Putamen (tissue), 1 donor: Measurements from ENCODE around the gene CARS2.
"Not testable (repeated sequence)": the region's sequence is repeated elsewhere in the genome, so short reads cannot be mapped to it uniquely, and the experiment has no call there.

Experiments
- DNase-seq: peaks from one replicate; pipeline ENCODE4 v3.0.0-alpha.2; 2016; ENCODE audit warnings: low spot score

Gene CARS2

GRCh38 chr13:110706570-110707372, 855 bp upstream of the CARS2 start:
- no peak for DNase-seq

- no peak for DNase-seq
Measured at GRCh38 chr13:110705356-110705825, 525 bp downstream of the CARS2 start.

- DNase-seq = no peak
Measured at GRCh38 chr13:110702591-110703526, 3.1 kb downstream of the CARS2 start.

- no peak for DNase-seq
Measured at GRCh38 chr13:110702089-110702488, 3.8 kb downstream of the CARS2 start.

- not testable (repeated sequence) for DNase-seq
Measured at GRCh38 chr13:110701061-110701460, 4.9 kb downstream of the CARS2 start.

GRCh38 chr13:110700641-110701040, 5.3 kb downstream of the CARS2 start:
- DNase-seq = no peak

- DNase-seq = no peak
Measured at GRCh38 chr13:110700186-110700585, 5.7 kb downstream of the CARS2 start.

GRCh38 chr13:110699148-110700145, 6.5 kb downstream of the CARS2 start:
- no peak for DNase-seq

- no peak for DNase-seq
Measured at GRCh38 chr13:110698689-110699088, 7.2 kb downstream of the CARS2 start.

- no peak for DNase-seq
Measured at GRCh38 chr13:110697842-110698241, 8.1 kb downstream of the CARS2 start.

GRCh38 chr13:110696776-110697175, 9.1 kb downstream of the CARS2 start:
- DNase-seq = no peak

- not testable (repeated sequence) for DNase-seq
Measured at GRCh38 chr13:110695774-110696173, 10.1 kb downstream of the CARS2 start.

- no peak for DNase-seq
Measured at GRCh38 chr13:110690516-110690915, 15.4 kb downstream of the CARS2 start.

- no peak for DNase-seq
Measured at GRCh38 chr13:110689711-110690110, 16.2 kb downstream of the CARS2 start.

GRCh38 chr13:110689041-110689440, 16.9 kb downstream of the CARS2 start:
- no peak for DNase-seq

- no peak for DNase-seq
Measured at GRCh38 chr13:110687736-110688135, 18.2 kb downstream of the CARS2 start.

- no peak for DNase-seq
Measured at GRCh38 chr13:110685305-110686020, 20.5 kb downstream of the CARS2 start.

GRCh38 chr13:110684388-110685056, 21.4 kb downstream of the CARS2 start:
- DNase-seq = no peak

GRCh38 chr13:110683921-110684320, 22.0 kb downstream of the CARS2 start:
- no peak for DNase-seq

GRCh38 chr13:110683203-110683883, 22.6 kb downstream of the CARS2 start:
- no peak for DNase-seq
